ENCODE data around the gene WDR36.

Gene WDR36

DNA sequence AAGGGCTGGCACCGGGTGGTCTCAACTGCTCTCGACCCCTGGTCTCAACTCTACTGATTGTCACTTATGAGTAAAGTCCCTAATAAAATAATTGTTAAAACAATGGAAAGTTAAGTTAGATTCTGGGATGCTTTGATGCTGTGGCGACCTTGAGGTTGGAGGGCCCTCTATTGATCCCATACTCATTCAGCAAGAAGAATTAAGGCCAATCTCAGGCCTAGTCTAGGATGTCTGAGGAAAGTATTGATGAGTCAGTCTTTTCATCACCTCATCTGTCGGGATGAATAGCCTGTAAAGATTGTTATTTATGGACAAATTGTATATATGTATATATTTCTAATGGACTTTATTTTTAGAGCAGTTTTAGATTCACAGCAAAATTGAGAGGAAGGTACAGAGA is 50.8 kb downstream of the WDR36 start:
- H3K4me3 ChIP-seq (ENCODE audit: low read depth, low read length): no peak overlapping the region
- TF ChIP-seq, protein P1, sequence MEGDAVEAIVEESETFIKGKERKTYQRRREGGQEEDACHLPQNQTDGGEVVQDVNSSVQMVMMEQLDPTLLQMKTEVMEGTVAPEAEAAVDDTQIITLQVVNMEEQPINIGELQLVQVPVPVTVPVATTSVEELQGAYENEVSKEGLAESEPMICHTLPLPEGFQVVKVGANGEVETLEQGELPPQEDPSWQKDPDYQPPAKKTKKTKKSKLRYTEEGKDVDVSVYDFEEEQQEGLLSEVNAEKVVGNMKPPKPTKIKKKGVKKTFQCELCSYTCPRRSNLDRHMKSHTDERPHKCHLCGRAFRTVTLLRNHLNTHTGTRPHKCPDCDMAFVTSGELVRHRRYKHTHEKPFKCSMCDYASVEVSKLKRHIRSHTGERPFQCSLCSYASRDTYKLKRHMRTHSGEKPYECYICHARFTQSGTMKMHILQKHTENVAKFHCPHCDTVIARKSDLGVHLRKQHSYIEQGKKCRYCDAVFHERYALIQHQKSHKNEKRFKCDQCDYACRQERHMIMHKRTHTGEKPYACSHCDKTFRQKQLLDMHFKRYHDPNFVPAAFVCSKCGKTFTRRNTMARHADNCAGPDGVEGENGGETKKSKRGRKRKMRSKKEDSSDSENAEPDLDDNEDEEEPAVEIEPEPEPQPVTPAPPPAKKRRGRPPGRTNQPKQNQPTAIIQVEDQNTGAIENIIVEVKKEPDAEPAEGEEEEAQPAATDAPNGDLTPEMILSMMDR (IDR thresholded peaks at IDR 0.05; ENCODE audit: control insufficient read depth, extremely low read depth, insufficient read depth): peak; percentile 35
- no peak for DNase-seq (ENCODE audit: low read depth)

DNA sequence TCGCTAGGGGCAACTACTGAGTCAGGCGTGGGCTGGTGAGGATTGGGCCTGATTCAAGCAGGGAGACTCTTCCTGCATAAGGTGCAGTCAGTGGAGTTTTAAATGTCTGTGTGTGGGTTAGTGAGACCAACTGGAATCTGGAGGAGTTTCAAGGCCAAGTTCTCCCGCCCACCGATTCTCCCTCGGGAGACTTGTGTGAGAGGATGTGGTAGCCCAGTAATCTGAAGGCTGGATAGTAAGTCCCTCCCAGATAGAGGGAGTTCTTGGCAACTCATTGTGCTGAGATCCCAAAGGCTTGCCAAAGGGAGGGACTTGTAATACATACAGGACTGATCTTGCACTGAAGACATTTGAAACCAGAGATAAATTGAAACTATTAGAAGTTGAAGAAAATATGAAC is 51.8 kb downstream of the WDR36 start:
- no peak for DNase-seq (ENCODE audit: low read depth)
- TF ChIP-seq, protein P1 (IDR thresholded peaks at IDR 0.05; ENCODE audit: control insufficient read depth, extremely low read depth, insufficient read depth): no peak
- H3K4me3 ChIP-seq (ENCODE audit: low read depth, low read length): no peak overlapping the region

DNA sequence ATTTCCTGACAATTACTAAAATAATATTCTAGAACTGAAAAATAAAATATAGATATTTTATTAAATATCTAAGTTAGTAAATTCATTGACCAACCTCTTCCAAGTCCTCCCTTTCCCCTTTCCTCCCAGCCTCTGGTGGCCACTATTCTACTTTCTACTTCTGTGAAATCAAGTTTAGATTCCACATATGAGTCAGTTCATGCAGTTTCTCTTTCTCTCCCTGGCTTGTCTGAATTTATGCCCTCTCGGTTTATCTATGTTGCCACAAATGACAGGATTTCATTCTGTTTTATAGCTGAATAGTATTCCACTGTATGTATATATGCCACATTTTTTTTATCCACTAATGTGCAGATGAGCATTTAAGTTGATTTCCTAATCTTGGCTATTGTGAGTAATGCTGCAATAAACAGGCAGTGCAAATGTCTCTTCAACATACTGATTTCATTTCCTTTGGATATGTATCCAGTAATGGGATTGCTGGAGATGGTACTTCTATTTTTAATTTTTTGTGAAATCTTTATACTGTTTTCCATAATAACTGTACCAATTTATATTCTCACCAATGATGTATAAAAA is 52.3 kb downstream of the WDR36 start:
- H3K4me3 ChIP-seq (ENCODE audit: low read depth, low read length): no peak overlapping the region
- DNase-seq (ENCODE audit: low read depth): no peak
- TF ChIP-seq, protein P1 (IDR thresholded peaks at IDR 0.05; ENCODE audit: control insufficient read depth, extremely low read depth, insufficient read depth): no peak

DNA sequence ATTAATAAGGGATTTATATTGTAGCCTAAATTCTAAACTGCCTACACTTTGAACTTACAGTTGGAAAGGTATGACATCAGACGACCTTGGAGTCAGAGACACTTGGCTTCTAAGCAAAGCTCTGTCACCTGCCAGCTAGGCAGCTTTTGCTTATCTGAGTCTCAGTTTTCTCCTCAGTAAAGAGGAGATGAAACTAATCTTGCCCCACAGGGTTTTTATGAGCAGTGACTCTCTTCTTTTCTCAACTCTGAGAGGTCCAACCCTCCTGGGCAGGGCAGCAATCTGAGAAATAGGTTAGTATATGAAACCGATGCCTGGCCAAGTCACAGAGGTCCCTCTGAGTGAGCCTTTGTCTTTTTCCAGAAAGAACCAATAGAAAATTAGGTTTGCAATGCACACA is 53.9 kb downstream of the WDR36 start:
- TF ChIP-seq, protein P1 (IDR thresholded peaks at IDR 0.05; ENCODE audit: control insufficient read depth, extremely low read depth, insufficient read depth): no peak
- no peak overlapping the region for H3K4me3 ChIP-seq (ENCODE audit: low read depth, low read length)
- no peak for DNase-seq (ENCODE audit: low read depth)

DNA sequence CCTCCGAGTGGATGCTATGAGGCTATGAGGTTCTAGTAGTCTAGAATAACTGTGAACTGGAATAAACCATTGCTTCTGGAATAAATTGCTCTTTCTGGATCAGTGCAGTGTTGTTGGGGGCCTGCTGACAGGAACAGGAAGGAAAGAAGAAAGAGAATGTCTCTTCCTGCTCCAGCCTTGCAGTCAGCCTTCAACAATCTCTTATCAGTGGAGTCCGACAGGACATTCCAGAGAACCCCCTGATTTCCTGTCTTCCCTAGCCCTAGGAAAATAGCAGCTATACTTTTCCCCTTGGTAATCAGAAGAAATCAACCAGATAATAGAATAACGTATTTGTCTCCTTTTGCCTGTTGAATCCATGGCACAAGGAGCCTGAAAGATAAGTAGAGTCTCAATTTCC is 55.4 kb downstream of the WDR36 start:
- H3K4me3 ChIP-seq (ENCODE audit: low read depth, low read length): no peak overlapping the region
- TF ChIP-seq, protein P1 (IDR thresholded peaks at IDR 0.05; ENCODE audit: control insufficient read depth, extremely low read depth, insufficient read depth): no peak

DNA sequence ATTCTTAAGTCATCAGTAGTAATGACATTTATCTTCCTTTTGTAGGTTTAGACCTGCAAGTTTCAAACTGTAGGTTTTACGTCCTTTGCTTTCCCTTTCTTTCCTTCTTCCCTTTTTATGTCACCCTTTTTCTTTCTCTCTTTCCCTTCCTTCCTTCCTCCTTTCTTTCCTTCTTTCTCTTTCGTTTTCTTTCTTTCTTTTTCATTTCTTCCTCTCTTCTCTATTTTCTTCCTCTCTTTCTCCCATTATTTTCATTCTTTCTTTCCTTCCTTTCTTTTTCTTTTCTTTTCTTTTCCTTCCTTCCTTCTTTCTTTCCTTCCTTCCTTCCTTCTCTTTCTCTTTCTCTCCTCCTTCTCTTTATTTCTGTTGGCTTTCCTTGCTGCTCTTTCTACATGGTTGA is 59.9 kb downstream of the WDR36 start:
- no peak for DNase-seq (ENCODE audit: low read depth)
- TF ChIP-seq, protein P1 (IDR thresholded peaks at IDR 0.05; ENCODE audit: control insufficient read depth, extremely low read depth, insufficient read depth): no peak
- no peak overlapping the region for H3K4me3 ChIP-seq (ENCODE audit: low read depth, low read length)

More for the DNA sequence above, 55.4 kb downstream of the WDR36 start:
- DNase-seq (ENCODE audit: low read depth): no peak

DNA sequence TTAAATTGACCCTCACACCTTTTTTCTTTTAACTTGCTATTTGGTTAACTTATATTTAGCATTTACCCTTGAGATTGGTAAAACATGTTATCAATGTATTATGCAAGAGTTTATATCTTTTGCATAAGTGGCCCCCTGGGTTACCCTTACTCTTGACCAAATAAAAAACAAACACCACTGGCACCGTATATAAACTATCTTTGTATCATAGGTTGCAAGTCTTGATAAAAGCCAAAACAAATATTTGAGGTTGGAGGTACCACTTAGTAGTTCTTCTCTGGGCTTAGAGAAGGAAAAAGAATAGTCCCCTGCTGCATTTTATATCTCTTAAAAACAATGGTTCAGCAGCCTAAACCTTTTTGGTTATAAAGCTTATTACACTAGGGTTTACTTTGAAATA is 61.3 kb downstream of the WDR36 start:
- DNase-seq (ENCODE audit: low read depth): no peak
- TF ChIP-seq, protein P1 (IDR thresholded peaks at IDR 0.05; ENCODE audit: control insufficient read depth, extremely low read depth, insufficient read depth): no peak
- no peak overlapping the region for H3K4me3 ChIP-seq (ENCODE audit: low read depth, low read length)

Data from LNCaP clone FGC (cell line).